HG03139 (cell line): ENCODE measurements around the gene COL6A2.
"Not testable (repeated sequence)": the region's sequence is repeated elsewhere in the genome, so short reads cannot be mapped to it uniquely, and the experiment has no call there.

Experiments used
- ATAC-seq: cut with Tn5 transposase; IDR thresholded peaks from one replicate; pipeline ENCODE4 v1.9.1; 2021; ENCODE audit not compliant: unreplicated experiment

Gene COL6A2

DNA sequence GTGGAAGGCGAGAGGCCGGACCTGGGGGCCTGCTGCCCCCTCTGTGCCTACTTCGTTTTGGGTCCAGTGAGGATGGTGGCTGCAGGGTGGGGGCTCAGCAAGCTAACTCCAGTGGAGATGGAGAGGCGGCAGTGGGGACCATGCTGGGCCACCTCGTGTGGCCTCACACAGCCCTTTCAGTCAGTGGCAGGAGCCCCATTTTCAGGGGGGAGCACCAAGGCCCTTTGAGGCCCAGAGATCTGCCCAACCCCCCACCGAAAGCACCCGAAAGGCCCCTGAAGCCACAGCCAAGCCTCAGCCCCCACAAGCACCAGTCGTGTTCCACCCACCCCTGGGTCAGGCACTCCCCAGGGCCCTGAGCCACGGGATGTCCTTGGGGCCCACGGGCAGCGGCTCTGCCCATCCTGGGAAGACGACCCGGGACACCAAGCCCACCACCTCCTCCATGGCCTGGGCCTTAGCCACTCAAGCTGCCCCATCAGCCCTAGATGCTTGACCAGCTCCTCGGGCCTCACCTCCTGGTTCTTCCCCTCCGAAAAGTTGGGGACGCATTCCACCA lies 57.1 kb downstream of the COL6A2 start:
- ATAC-seq = no peak

GRCh38 chr21:46155514-46156377 lies 57.8 kb downstream of the COL6A2 start, which contains the start of gene FTCD:
FTCD (minus strand) TSS chr21:46155579; CDS start chr21:46155523, 56 bp downstream.
- no peak for ATAC-seq

DNA sequence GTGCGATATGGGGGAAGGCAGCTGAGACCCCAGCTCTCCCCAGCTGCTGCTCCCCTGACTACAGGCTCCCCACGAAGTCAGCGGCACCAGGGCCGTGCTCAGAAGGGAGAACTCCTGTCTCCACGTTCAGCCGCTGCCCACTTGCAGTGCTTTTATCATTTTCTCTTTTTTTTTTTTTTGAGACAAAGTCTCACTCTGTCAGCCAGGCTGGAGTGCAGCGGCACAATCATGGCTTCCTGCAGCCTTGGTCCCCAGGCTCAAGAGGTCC lies 58.4 kb downstream of the COL6A2 start:
- ATAC-seq = no peak

- ATAC-seq = no peak
Measured at GRCh38 chr21:46156678-46157077, 58.8 kb downstream of the COL6A2 start.

DNA sequence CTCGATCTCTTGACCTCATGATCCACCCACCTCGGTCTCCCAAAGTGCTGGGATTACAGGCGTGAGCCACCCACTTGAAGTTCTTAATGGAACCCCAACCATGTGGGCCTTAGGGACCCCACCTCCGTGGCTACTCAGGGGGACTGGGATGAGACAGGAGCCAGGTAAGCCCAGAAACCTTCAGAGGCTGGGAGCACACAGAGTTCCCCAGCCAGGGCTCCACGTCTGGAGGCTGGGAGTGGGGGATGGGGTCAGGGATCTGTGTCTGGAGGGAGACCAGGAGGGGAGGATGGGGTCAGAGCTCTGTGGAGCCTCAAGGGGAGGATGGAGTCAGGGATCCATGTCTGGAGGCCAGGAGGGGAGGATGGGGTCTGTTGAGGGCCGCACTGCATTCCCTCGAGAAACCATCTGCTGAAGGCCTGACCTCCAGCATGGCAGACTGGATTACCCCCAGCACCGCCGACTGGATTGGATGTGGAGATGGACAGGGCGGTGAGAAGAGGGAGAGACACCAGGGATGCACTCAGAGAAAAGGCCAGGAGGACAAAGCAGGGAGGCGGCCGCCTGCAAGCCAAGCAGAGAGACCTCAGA lies 59.6 kb downstream of the COL6A2 start:
- no peak for ATAC-seq

GRCh38 chr21:46157987-46158451 lies 60.1 kb downstream of the COL6A2 start:
- no peak for ATAC-seq

- ATAC-seq = no peak
Measured at GRCh38 chr21:46158666-46159300, 60.9 kb downstream of the COL6A2 start.

GRCh38 chr21:46159390-46159789 lies 61.5 kb downstream of the COL6A2 start:
- no peak for ATAC-seq

GRCh38 chr21:46159841-46160656 lies 62.1 kb downstream of the COL6A2 start:
- no peak for ATAC-seq

- no peak for ATAC-seq
Measured at GRCh38 chr21:46160657-46160906, 62.7 kb downstream of the COL6A2 start.

DNA sequence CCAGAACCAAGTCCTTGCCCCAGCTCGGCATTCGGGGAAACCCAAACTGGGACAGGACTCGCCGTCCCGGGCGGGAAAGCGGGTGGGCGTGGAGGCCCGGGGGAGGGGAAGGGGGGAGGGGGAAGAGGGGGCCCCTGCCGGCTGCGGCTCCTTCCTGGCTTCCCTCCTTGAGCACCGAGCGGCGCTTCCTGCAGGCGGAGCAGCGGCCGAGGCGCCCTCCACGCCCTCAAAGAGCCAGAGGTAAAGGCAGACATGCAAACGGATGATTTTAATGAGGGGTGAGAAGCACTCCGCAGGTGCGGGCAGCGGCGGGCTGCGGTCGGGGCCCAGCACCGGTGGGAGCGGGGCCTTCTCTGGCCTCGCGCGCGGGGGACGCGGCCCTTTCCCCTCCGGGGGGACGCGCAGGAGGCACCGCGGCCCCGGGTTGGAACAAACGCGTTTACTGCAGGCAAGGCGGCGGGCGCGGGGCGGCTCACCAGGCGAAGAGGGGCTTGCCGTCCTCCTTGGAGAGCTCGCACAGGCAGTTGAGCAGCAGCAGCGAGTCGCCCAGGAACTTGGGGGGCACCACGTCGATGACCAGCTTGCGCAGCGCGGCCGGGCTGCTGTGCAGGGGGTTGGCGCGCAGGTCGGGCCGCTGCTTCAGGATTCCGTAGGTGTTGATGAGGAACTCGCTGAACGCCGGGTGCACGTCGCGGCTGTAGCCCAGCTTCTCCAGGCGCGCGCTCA lies 63.2 kb downstream of the COL6A2 start:
- ATAC-seq = no peak

GRCh38 chr21:46161633-46162592 lies 64.0 kb downstream of the COL6A2 start:
- no peak for ATAC-seq

- ATAC-seq = no peak
Measured at GRCh38 chr21:46163380-46163779, 65.5 kb downstream of the COL6A2 start.

GRCh38 chr21:46165098-46165497 lies 67.2 kb downstream of the COL6A2 start:
- no peak for ATAC-seq

- ATAC-seq = no peak
Measured at GRCh38 chr21:46168238-46168637, 70.3 kb downstream of the COL6A2 start.

DNA sequence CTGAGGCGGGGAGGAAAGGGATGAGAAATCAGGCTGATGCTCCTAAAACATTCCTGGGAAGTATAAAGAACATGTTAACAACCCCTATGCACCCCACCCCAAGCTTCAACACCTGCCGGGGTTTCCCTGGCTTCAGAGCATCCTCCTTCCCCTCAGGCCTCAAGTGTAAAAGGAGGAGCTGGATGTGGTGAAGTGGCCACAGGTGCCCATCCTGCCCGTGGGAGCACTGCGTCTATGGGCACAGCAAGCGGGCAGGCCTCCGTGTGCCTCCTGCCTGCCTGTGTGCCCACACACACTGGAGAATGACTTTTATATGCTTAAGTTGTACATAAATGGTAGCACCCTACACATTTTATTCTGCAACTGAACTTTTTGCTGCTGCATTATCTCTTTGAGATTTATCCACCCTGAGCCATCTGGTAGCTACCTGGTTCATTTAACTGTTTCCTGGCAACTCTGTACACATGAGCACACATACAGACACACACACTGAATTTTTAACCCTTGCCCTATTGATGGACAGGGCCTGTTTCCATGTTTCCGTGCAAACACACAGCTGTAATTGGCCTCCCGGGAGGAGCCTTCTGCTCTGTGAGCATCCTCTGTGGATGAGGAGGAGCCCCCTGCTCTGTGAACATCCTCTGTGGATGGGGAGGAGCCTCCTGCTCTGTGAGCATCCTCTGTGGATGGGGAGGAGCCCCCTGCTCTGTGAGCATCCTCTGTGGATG lies 70.9 kb downstream of the COL6A2 start:
- ATAC-seq = no peak

- not testable (repeated sequence) for ATAC-seq
Measured at GRCh38 chr21:46170436-46171193, 72.7 kb downstream of the COL6A2 start.

DNA sequence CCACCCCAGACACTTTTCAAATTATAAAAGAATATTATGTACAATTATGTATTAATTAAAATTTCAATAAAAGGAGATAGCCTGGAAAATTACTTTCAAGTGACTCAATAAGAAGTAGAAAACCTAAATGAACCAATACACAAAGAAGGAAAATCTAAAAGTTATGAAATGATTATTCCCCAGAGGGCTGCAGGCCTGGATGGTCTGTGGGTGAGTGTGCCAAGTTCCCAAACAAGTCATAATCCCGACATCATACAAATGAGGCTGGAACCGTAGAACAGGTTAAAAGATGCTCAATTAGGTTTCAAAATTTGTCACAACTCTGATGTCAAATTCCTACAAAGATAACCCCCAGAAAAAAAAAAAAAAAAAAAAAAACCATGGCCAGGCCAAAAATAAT lies 73.7 kb downstream of the COL6A2 start:
- no peak for ATAC-seq
